Amygdala (tissue), 56 donors: ENCODE measurements around the gene HNRNPA0.

Experiments used
- DNase-seq, 56 donors: peaks; one replicate each; lab custom pipeline; 2025; lab: John Stamatoyannopoulos, UW

The HNRNPA0 gene

DNA sequence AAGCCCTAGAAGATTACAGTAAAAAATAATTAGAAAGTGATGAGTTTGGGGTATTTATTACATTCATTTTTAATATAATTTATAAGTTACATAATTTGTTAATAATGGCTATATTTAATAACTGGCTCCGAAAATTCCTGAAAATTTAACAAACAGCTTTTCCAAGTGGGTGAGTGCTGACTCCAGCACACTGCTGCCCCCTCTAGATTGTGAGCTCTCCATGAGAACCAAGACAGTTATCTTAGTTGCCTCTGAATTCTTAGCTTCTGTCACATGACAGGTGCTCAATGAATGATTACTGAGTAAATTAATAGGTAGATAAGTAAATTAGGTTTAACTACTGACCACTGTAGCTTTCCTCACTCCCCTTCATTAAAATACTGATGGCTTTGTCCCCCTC lies 26.1 kb downstream of the HNRNPA0 start:
- DNase-seq: no peak

DNA sequence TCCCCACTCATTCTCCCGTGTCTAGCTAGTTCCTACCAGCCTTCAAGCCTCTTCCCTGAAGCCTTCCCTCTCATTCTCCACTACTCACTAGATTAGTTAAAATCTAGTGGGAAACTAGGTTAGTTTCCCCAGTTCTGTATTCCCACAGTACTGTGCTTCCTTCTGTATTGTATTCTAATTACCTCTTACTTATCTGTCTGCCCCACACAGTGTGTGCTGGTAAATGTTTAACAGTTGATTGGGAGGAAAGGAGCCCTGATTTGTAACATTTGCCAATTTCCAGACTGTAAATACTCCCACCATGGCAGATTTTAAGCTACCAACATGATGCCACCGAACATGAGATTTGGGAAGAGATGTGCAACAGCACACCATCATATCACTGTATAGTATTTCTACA lies 26.5 kb downstream of the HNRNPA0 start:
- no peak for DNase-seq

DNA sequence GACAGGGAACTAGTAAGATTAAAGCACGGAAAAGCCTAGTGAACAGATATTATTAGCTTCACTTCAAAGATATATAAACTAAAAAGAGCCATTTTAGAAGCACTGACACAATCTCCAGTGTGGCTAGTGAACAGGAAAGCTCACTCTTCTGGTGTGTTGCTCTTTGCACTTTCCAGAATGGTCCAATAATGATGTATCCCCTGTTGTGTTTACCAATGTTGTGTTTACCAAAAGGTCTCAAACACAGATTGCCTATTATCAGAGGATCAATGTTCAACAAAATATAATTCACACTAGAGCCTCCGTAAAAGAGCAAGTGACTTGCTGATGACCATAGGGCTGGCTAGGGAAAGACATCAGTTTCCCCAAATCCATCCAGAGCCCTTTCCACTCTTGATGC lies 29.9 kb downstream of the HNRNPA0 start:
- DNase-seq: no peak

DNA sequence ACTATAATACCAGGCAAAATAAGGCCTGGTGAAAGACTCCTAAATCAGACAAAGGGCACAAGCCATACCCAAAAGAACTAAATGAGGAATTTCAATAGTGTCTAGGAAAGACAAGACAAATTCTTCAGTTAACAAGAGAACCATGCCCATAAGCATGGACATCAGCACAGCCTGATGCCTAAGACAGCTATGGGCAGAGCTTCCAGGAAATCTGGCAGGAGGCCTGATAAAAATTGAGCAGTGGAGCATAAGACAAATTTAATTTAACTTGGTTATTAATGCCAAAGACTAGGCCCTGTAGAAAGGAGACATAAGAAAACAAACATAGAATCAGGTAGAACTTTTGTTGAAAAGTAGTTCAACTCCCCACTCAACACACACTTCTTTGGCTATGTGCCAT lies 35.6 kb downstream of the HNRNPA0 start:
- no peak for DNase-seq

DNA sequence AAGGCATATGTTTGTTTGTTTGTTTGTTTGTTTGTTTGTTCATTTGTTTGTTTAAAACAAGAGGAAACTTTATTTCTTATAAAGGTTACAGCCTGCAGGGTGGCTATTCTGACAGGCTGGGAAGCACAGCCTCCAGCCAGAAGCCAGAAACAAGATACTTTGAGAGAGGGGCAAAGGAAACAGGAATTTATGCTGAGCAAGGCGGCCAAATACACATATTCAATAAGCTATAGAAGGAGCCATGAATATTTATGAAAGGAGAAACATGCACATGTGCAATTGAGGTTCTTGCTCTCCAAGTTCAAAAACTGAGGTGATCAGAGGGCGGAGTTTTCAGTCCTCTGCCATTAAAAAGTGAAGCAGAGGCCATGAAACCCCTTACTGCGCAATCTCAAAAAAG lies 37.8 kb downstream of the HNRNPA0 start:
- DNase-seq: no peak

DNA sequence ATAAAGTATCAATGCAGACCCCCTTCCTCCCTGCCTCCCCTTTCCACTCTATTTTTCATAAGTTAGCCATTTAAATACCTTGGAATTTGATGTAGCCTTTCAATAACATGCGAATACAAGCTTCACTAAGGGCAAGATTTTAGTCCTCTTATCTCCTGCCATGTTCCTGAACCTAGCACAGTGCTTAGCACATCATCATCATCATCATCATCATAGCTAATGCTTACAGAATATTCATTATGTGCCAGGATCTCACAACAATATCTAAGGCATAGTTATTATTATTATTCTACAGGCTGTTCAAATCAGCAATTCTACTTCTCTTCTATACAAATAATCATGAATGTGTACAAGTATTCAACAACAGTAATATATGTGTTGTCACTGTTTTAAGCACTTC lies 38.7 kb downstream of the HNRNPA0 start:
- no peak for DNase-seq

DNA sequence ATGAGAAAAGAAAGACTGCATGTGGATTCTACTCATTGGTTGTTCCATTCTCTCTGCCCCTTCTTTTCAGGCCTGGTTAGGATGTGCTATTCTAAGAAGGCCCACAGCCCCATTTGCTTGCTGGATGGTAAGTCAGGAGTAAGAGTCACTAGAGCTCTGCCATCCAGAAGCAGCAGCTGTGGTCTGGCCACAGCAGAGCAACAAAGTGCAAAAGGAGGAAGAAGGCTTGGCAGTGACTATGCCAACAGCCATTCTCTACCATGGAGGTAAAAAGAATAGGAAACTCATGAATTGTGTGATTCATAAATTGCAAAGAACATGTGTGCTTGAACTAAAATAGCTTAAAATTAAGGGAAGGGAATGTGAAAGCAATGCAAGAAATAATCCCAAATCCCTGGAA lies 39.2 kb downstream of the HNRNPA0 start:
- DNase-seq: no peak

DNA sequence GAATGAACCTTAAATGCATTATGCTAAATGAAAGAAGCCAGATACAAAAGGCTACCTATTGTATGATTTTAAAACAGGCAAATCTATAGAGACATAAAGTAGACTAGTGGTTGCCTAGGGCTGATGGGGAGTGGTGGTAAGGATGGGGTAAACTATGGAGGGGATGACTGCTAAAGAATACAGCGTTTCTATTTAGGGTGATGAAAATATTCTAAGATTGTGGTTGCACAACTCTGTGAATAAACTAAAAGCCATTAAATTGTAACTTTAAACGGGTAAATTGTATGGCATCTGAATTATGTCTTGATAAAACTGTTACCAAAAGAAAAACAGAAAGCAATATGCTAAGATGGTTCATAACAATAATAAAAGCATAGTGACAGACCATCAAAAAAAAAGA lies 39.7 kb downstream of the HNRNPA0 start:
- DNase-seq: no peak

DNA sequence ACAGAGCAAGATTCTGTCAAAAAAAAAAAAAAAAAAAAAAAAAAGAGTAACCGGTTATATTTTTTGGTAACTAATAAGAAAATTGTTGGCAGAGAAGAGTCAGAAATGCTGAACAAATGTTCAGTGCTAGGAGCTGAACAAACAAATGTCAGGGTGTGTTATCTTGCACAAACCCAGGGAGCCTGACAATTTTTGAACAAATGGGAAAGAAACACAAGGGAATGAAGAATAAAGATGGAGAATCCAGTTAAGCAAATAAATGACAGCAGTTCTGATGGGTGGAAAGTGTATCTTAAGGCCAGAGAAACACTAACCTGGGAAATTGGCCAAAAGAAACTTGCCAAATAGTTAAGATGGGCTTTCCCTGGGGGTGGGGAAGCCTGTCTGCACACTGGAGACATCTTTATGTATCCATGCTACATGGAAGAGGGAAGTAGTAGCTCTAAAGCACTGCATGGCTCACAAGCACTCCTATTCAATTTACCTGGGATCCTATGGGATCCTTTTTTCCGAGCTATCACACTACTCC lies 42.0 kb downstream of the HNRNPA0 start:
- DNase-seq: no peak

DNA sequence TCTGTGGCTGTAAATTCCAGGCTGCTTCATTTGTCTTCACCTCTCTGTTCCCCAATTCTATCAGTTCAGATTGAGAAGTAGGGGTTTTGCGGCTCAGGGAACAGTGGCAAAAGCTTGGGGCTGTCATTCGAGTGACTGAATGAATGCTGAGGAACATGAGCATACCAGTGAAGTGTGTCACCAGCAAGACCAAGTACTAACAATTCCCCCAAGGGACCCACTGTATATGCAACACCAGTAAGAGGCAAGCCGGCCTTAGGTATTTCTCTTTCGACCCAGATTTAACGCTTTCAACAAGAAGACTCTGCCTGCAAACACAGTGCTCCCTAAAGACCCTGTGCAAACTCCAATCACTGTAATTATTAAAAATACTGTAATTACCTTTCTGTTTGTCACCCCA lies 44.1 kb downstream of the HNRNPA0 start:
- no peak for DNase-seq

DNA sequence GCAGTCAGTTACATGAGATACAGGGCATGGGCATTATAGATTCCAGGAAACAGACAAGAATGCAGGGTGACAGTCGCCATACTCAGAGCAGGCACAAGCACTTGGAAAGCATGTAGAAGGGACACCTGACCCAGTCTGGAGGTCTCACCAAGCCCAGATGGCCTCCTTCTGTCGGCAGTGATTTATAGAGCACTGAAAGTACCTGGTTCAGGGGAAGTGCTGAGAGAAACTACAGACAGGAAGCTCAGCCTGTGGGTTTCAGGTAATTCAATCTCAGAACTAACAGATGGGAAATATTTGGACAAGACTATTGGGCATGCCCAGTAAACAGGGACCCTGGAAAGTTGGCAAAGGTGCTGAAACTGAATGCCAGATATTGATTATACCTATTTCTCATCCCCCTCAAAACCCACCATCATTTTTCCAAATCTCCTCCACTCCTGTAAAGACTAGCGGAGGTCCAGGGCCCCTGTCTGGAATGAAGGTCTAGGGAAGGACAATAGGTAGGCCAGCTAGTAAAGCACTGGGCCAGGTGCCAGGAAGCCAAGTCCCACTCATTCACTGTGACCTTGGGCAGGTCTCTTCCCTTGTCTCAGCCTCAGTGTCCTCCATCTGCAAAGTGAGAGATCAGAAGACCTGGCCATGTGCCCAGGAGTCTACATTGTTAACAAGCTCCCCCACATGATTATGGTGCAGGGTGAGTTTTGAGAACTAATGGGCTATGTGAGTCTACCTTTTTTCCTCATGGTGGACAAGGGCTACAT lies 45.2 kb downstream of the HNRNPA0 start:
- DNase-seq: no peak

- DNase-seq: no peak
Measured at GRCh38 chr5:137708062-137708461, 46.1 kb downstream of the HNRNPA0 start.

GRCh38 chr5:137706841-137707240 lies 47.3 kb downstream of the HNRNPA0 start:
- no peak for DNase-seq

DNA sequence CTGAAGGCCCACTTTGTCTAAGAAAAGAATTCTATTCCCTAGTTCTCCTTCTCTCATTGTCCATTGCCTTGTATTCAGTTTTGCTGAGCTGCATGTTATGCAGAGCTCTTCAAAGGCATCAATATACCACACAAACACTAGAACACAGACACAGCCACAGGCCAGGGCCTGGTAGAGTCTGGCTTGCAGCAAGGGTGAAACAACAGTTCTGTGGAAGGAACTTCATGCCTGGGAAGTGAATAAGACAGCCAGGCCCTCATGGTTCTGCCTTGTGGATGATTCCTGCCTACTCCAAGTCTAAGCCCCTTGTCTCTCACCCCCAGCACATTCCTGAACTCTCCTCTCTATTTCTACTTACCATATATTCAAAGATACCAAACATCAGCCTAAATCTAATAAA lies 49.1 kb downstream of the HNRNPA0 start:
- DNase-seq: no peak

- DNase-seq: no peak
Measured at GRCh38 chr5:137703565-137703964, 50.6 kb downstream of the HNRNPA0 start.

- DNase-seq: no peak
Measured at GRCh38 chr5:137700282-137700680, 53.9 kb downstream of the HNRNPA0 start.

GRCh38 chr5:137699336-137700281 lies 54.6 kb downstream of the HNRNPA0 start:
- peak in 20 of 56 donors; percentile 6 to 66 (median 21) for DNase-seq

GRCh38 chr5:137696481-137696880 lies 57.7 kb downstream of the HNRNPA0 start:
- DNase-seq: no peak

DNA sequence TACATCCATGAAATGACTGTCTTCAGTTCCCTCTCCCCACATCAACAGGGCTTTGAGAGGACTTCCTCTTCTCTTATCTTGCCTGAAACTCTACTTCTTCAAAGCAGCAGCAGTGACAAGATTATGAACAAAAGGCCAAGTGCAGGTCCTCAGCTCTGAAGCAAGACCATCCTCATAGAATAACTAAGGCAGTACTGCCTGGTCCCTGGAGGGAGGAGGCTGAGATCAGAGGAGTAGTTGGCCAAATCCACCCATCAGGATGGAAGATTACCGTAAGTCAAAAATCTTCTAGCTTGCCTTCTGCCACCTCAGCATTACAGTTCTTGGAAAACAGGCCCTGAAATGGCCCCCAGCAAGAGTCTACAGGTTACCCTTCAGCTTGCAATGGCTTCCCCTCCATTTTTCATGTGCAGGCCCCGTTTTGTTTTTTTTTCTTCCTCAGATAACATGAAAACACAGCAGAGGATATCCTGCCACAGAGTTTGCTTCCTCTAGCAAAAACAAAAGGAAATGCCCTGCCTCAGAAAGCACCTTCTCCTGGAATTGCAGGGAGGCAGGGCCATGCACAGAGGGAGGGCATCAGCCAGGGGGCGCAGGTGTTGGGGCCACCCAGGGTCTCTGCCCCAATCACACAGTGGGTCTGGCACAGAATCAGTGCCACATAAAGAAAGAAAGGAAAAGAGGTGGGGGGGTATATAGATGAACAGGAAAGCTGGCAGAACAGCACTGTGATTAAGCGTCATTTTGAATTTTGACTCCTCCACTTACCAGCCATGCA lies 58.3 kb downstream of the HNRNPA0 start:
- no peak for DNase-seq
